Esophagus muscularis mucosa (tissue), 4 donors: ENCODE results near the gene TLDC2. TPM values are rescaled to one million over a fixed set of nuclear protein-coding genes. Genes with fewer than 3 reads are reported as not detected.

ENCODE experiments used
- DNase-seq: peaks from one replicate; pipeline ENCODE4 v3.0.0-alpha.2; 2017; ENCODE audit errors: extremely low spot score
- H3K27ac ChIP-seq, 4 donors: fragments of 200-600 bp; sonication (generic); replicated peaks in 1 of 4; 1 replicate in 3 of 4; 2 replicates in 1 of 4; pipeline ENCODE4 v1.5.1; 2016 to 2019; ENCODE audit warnings: mild to moderate bottlenecking in 1 of 4
- H3K27me3 ChIP-seq, 4 donors: fragments of 200-600 bp; sonication (generic); one replicate each; pipeline versions ENCODE4 v1.5.1 to v1.6.0; 2016 to 2019
- H3K36me3 ChIP-seq, 4 donors: fragments of 200-600 bp; sonication (generic); one replicate each; pipeline ENCODE4 v1.5.1; 2016 to 2019
- H3K4me1 ChIP-seq, 4 donors: fragments of 200-600 bp; sonication (generic); one replicate each; pipeline ENCODE4 v1.5.1; 2016 to 2019
- H3K4me3 ChIP-seq, 4 donors: fragments of 200-600 bp; sonication (generic); 1 replicate in 2 of 4; 2 replicates in 2 of 4; pipeline ENCODE4 v1.5.1; 2016 to 2019; ENCODE audit warnings: mild to moderate bottlenecking in 4 of 4, moderate library complexity in 1 of 4
- H3K9me3 ChIP-seq, 4 donors: fragments of 200-600 bp; sonication (generic); 1 replicate in 3 of 4; 2 replicates in 1 of 4; pipeline ENCODE4 v1.5.1; 2016 to 2019
- EP300 ChIP-seq: sonication (generic); formaldehyde crosslinking; IDR thresholded peaks from one replicate; pipeline ENCODE4 v1.6.1; 2017; ENCODE audit warnings: antibody characterized with exemption
- POLR2A ChIP-seq: fragments of 450-650 bp; IDR thresholded peaks from one replicate; pipeline ENCODE4 v1.6.1; 2017; ENCODE audit warnings: antibody characterized with exemption, moderate library complexity, mild to moderate bottlenecking, low read depth
- POLR2AphosphoS5 ChIP-seq, 2 donors: sonication (generic); formaldehyde crosslinking; IDR thresholded peaks; one replicate each; pipeline ENCODE4 v1.6.1; 2017; ENCODE audit warnings: antibody characterized with exemption in 2 of 2
- WGBS: methylation state at CpG from one replicate; pipeline ENCODE4 v1.1.5; 2018; 5-methylcytosine and 5-hydroxymethylcytosine counted together
- intact Hi-C: fragments of 100-400 bp; cut with DNase I; formaldehyde crosslinking; loops from one replicate; pipeline ENCODE4 v1.15.1; 2023
- total RNA-seq, 4 donors: library from RNA; depleted of rRNA; stranded (reverse); fragments of >200 nt; gene quantifications; one replicate each; pipeline versions ENCODE4 v1.1.0 to v1.2.1, GENCODE V29; 2016
- TF ChIP-seq, protein P1 (sequence below), 3 experiments: fragments of 200-600 bp in 2 of 3; fragments of 450-650 bp in 1 of 3; sonication (generic) in 2 of 3; IDR thresholded peaks; one replicate each; pipeline ENCODE4 v1.5.1; 2017 to 2019; ENCODE audit warnings: antibody characterized with exemption in 3 of 3, mild to moderate bottlenecking in 2 of 3, moderate library complexity in 1 of 3

TLDC2 gene
- total RNA-seq, 4 donors from 2014 or later = 0.34 to 0.66 (median 0.42) TPM; not detected in 1

DNA sequence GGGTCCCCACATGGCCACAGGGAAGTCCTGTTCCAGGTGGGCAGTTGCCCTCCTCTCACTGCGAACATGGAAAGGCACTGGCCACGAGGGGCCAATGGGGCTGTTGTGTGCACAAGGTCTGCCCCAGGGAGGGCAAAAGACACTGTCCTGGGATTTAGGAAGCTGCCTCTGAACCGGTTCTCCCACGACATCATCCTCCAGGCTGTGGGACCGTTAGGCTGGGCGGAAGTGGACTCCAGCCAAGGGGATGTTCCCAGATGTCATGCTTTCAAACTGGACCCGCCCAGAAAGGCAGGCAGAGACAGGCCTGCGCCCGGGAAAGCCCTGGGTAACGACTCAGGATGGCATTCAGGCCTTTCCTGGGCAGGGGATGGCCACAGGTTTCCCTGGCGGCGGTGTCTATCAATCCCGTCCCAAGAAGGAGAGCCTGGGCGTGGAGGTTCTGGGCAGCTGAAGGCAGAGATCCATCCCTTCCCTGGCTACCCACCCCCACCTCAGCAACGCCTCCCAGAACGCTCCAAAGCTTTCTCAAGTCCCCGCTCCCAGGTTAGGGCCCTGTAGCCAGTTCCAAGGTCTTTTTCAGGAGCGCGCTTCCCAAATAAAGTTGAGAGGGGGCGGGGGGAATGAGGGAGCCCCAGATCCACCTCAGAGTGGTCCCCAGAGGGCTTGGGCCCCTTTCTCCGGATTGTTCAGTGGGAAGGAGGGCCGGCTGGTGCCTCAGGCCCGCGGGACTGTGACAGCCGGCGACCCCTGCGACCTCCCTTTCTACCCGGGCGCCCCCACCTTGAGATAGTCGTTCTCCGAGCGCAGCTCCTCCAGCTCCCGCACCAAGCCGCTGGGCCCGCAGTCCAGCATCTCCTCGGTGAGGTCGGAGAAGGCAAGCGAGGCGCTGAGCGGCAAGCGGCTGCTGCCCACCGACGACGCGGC lies 13.8 kb upstream of the TLDC2 start:
- H3K27me3 ChIP-seq = no peaks in the 10 kb centered on the region
- intact Hi-C loops = loop anchor here (5.0 to 10.0 kb wide), 4 partner anchors 50 to 257 kb away; partner anchors contain the start of genes DSN1, NDRG3 and RAB5IF
- peak; percentile 90 to 91 for TF ChIP-seq POLR2AphosphoS5 (IDR thresholded peaks at IDR 0.05)
- TF ChIP-seq, protein P1, sequence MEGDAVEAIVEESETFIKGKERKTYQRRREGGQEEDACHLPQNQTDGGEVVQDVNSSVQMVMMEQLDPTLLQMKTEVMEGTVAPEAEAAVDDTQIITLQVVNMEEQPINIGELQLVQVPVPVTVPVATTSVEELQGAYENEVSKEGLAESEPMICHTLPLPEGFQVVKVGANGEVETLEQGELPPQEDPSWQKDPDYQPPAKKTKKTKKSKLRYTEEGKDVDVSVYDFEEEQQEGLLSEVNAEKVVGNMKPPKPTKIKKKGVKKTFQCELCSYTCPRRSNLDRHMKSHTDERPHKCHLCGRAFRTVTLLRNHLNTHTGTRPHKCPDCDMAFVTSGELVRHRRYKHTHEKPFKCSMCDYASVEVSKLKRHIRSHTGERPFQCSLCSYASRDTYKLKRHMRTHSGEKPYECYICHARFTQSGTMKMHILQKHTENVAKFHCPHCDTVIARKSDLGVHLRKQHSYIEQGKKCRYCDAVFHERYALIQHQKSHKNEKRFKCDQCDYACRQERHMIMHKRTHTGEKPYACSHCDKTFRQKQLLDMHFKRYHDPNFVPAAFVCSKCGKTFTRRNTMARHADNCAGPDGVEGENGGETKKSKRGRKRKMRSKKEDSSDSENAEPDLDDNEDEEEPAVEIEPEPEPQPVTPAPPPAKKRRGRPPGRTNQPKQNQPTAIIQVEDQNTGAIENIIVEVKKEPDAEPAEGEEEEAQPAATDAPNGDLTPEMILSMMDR (IDR thresholded peaks at IDR 0.05) = no peak
- peak; percentile 17 for TF ChIP-seq POLR2A
- TF ChIP-seq EP300 = no peak
- DNase-seq = peak; percentile 98
- H3K36me3 ChIP-seq = no peaks in the 10 kb centered on the region
- H3K9me3 ChIP-seq = no peaks in the 10 kb centered on the region
- H3K4me3 ChIP-seq = peak overlapping the region; percentile 71 to 89 (median 80)
- no CpG with 5 or more reads among the region's 45 CpGs for WGBS
- H3K27ac ChIP-seq = peak overlapping the region; percentile 94 to 96 (median 94)
- H3K4me1 ChIP-seq = peaks cover 50 to 74% (median 69%) of the 10 kb centered on the region in 4 donors

DNA sequence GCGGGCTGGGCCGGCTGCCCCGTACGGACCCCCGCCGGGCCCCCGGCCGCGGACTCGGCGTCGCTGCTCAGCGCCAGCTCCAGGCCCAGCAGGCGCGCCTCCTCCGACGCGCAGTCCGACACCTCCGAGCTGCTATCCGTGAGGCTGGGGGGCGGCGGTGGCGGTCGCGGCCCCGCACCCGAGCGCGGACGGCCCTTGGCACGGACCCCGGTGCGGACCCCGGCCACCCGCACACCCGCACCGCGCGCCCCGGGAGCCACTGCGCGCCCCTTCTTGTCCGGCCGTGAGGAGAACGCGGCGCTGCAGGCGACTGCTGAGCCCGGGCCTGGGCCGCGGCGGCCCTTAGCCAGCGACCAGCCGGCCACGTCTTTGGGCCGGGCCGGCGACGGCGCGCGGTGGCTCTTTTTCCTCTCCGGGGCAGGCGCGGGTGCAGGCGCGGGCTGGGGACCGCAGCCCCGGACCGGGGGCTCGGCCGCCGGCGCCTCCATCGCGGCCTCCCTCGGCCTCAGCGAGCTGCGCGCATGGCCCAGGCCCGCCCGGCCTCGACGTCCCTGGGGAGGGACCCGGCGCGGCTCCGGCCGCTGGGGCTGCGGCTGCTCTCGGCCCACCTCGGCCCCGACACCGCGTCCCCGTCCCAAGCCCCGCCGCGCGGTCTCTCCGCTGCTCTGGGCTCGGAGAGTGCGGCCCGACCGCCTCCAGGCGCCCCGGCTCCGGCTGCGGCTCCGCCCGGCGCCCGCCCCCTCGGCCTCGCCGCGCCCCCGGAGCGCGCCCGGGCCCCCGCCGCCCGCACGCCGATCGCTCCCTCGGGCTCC lies 12.9 kb upstream of the TLDC2 start:
- no peak for TF ChIP-seq POLR2A
- TF ChIP-seq POLR2AphosphoS5 (IDR thresholded peaks at IDR 0.05) = peak in 1 of 2 donors; percentile 70
- TF ChIP-seq EP300 = no peak
- TF ChIP-seq, protein P1 (IDR thresholded peaks at IDR 0.05) = no peak
- WGBS = under 1% methylated on average over 23 of the region's 129 CpGs
- Histone ChIP-seq H3K27ac (peak overlapping the region; percentile 94 to 96 (median 94)), H3K9me3 (no peaks in the 10 kb centered on the region), H3K27me3 (no peaks in the 10 kb centered on the region), H3K4me3 (peak overlapping the region; percentile 71 to 89 (median 80)), H3K36me3 (no peaks in the 10 kb centered on the region), H3K4me1 (peaks cover 41 to 65% (median 59%) of the 10 kb centered on the region in 4 donors)
- no peak for DNase-seq
- intact Hi-C loops = loop anchor here (5.0 to 10.0 kb wide), 4 partner anchors 51 to 258 kb away; partner anchors contain the start of genes DSN1, NDRG3 and RAB5IF

DNA sequence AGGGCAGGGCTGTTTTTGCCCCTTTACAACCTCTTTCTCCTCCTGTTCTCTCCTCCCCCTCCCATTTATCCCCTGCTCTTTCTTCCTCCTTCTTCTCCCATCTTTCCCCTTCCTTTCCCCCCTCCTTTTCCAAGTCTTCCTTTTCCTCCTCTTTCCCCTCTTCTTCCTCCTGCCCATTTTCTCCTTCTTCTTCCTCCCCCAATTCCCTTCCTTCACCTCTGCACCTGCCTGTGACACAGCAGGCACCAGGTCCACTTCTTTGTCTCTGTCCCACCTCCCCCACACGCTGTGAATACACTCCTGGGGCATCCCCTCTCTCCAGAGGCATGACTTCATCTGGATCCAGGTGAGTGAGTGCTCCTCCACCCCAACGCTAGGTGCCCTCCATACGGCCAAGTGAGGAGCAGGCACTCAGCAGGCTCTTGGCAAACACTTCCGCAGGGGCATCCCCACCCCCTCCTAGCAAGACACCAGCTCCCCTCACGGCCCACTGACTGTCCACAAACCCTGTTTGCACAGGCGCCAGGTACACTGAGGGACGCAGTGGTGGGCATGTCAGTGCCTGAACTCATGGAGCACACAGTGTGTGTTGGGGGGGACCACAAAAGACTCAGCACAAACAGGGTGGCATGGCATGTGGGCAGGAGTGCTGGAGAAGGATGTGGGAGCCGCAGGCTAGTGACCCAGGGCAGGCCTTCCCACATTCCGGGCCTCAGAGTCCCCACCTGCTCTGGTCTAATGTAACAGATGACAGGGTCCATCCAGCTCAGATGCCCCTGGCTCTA lies 10.7 kb upstream of the TLDC2 start:
- Histone ChIP-seq H3K27ac (peak overlapping the region; percentile 79 to 96 (median 92)), H3K27me3 (no peaks in the 10 kb centered on the region), H3K4me1 (peaks cover 20 to 43% (median 39%) of the 10 kb centered on the region in 4 donors), H3K4me3 (no peak overlapping the region), H3K9me3 (no peaks in the 10 kb centered on the region), H3K36me3 (no peaks in the 10 kb centered on the region)
- WGBS = 83% methylated on average over 9 of the region's 9 CpGs
- TF ChIP-seq POLR2AphosphoS5 (IDR thresholded peaks at IDR 0.05) (no peak), EP300 (no peak), POLR2A (no peak)
- TF ChIP-seq, protein P1 (IDR thresholded peaks at IDR 0.05) = no peak
- no peak for DNase-seq
- intact Hi-C loops = loop anchor here (10.0 kb wide), 3 partner anchors 90 to 260 kb away; partner anchors contain the start of genes DSN1, NDRG3 and RAB5IF

DNA sequence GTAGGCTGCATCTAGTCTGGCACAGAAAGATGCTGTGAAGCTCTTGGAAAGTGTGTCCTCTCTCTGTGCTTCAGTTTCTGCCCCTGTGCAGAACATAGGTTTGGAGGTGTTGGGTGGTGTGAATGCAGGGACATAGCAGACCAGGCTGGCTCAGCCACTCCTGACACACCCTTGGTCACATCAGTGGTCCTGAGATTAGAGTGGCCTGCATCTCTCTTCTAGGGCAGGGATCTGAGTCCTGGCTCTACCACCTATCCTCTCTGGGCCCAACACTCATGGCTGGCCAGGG lies 10.1 kb upstream of the TLDC2 start:
- Histone ChIP-seq H3K27me3 (no peaks in the 10 kb centered on the region), H3K36me3 (no peaks in the 10 kb centered on the region), H3K27ac (peak overlapping the region in 3 of 4 donors; percentile 79 to 96 (median 89)), H3K4me3 (no peak overlapping the region), H3K9me3 (no peaks in the 10 kb centered on the region), H3K4me1 (peaks cover 15 to 37% (median 33%) of the 10 kb centered on the region in 4 donors)
- DNase-seq = no peak
- no peak for TF ChIP-seq POLR2AphosphoS5 (IDR thresholded peaks at IDR 0.05)
- no peak for TF ChIP-seq EP300
- intact Hi-C loops = loop anchor here (10.0 kb wide), 3 partner anchors 91 to 261 kb away; partner anchors contain the start of genes DSN1, NDRG3 and RAB5IF
